Mucosa of rectum (tissue), 2 donors: ENCODE results near the gene LBX2.

Source experiments
- H3K27ac ChIP-seq, 2 donors: one replicate each; pipeline ENCODE4 v1.7.0; 2013; ENCODE audit warnings: inconsistent platforms in 2 of 2, low read depth in 2 of 2, low read length in 2 of 2
- H3K27me3 ChIP-seq, 2 donors: one replicate each; pipeline ENCODE4 v1.7.0; 2013; ENCODE audit warnings: low read length in 2 of 2; ENCODE audit not compliant: control insufficient read depth in 2 of 2, insufficient read depth in 2 of 2
- H3K36me3 ChIP-seq, 2 donors: one replicate each; pipeline ENCODE4 v1.7.0; 2013; ENCODE audit warnings: low read length in 2 of 2; ENCODE audit not compliant: control insufficient read depth in 2 of 2, insufficient read depth in 2 of 2
- H3K4me1 ChIP-seq, 2 donors: one replicate each; pipeline ENCODE4 v1.7.0; 2013; ENCODE audit warnings: low read length in 2 of 2, mild to moderate bottlenecking in 1 of 2; ENCODE audit not compliant: control insufficient read depth in 2 of 2, insufficient read depth in 2 of 2
- H3K4me3 ChIP-seq, 2 donors: one replicate each; pipeline ENCODE4 v1.7.0; 2013; ENCODE audit warnings: low read length in 2 of 2
- H3K9ac ChIP-seq, 2 donors: one replicate each; pipeline ENCODE4 v1.7.0; 2013; ENCODE audit warnings: low read length in 2 of 2, low read depth in 1 of 2, mild to moderate bottlenecking in 1 of 2
- H3K9me3 ChIP-seq, 2 donors: one replicate each; pipeline ENCODE4 v1.7.0; 2013; ENCODE audit warnings: low read length in 2 of 2; ENCODE audit not compliant: control insufficient read depth in 2 of 2
- donor health status: healthy.
- donor health status: Normal muscosa, but diverticular disease.

LBX2 gene

DNA sequence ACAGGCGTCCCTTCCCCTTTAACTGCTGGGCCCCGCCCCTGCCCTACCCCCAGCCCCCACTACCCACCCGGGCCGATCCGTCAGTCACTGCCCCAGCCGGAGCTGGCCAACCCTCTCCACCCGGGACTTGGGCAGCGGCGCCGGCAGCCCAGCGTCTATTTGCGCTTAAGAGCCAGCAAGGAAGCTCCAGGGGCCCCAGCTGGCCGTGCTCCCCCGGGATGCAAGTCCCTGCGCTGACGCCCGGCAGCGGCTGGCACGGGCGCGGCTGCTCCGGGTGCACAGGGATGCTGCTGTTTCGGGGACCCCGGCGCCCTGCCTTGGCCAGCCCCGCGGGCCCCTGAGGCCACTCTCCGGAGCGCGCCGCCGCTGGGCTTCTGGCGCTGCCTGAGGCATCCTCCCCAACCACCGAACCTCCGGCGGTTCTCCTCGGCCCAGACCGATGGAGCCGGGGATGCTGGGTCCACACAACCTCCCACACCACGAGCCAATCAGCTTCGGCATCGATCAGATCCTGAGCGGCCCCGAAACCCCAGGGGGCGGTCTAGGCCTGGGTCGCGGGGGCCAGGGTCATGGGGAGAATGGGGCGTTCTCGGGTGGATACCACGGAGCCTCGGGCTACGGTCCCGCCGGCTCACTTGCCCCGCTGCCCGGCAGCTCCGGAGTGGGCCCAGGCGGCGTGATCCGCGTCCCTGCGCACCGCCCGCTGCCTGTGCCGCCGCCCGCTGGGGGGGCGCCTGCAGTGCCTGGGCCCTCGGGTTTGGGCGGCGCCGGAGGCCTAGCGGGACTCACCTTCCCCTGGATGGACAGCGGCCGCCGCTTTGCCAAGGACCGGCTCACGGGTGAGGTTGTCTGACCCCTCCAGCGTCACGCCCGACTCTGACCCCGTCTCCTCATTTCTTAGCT lies 15.2 kb upstream of the LBX2 start, which contains the start of gene TLX2:
TSS of gene TLX2 (plus strand) at position 83 of the 903 bp plus-strand sequence. CDS start at position 440, 357 bp downstream.
- Histone ChIP-seq H3K4me1 (peaks cover 6 to 8% of the 10 kb centered on the region in 2 donors), H3K36me3 (peaks cover 0 to 2% of the 10 kb centered on the region in 2 donors), H3K9me3 (no peaks in the 10 kb centered on the region), H3K9ac (no peak within 1 kb of the TSS), H3K27me3 (peaks cover 58 to 62% of the 10 kb centered on the region in 2 donors), H3K4me3 (no peak within 1 kb of the TSS), H3K27ac (no peak within 1 kb of the TSS)

- H3K36me3 ChIP-seq: no peaks in the 10 kb centered on the region
- no peak overlapping the region for H3K27ac ChIP-seq
- H3K4me3 ChIP-seq: no peak overlapping the region
- peaks cover 56 to 59% of the 10 kb centered on the region in 2 donors for H3K27me3 ChIP-seq
- peaks cover 6 to 8% of the 10 kb centered on the region in 2 donors for H3K4me1 ChIP-seq
- H3K9me3 ChIP-seq: no peaks in the 10 kb centered on the region
- no peak overlapping the region for H3K9ac ChIP-seq
Measured at GRCh38 chr2:74513605-74514367, 14.4 kb upstream of the LBX2 start.

DNA sequence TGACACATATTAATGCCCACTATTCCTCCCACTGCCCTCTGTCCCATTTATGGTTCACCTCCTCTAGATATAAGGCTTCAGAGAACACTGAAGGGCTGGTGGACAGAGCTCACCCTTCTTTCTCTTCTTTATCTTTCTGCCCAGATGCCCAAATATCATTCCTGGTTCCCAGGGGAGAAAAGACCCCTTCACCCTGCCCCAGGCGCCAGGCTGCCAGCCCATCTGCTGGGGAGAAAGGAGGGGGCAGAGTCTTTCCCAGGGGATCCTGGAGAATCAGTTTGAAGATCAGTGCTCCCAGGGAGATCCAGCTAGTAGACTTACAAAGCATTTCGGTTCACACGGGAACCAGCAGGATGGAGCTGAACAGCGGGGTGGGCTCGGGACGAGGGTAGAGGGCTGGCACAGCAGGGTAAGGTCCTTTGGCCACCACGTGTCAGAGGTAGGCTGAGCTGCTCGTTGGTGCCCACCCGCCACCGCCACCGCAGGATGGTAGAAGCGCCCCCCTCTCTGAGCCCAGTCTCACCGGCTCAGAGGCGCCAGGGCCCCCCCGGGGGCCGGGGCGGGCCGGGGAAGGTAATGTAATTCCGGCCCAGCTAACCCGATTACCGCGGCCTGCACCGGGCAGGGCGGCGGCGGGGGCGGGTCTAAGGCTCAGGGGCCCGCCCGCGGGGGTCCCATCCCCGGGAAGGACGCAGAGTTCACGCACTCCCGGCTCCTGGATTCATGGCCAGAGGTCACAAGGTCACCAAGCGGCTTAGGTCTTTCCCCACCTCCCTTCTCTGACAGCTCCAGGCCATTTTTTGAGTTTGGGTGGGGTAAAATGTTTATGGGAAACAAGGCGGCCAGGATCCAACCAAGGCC lies 13.6 kb upstream of the LBX2 start:
- H3K9ac ChIP-seq: no peak overlapping the region
- H3K27me3 ChIP-seq: peaks cover 49 to 59% of the 10 kb centered on the region in 2 donors

GRCh38 chr2:74511104-74511989 lies 11.9 kb upstream of the LBX2 start:
- no peak overlapping the region for H3K4me3 ChIP-seq
- peaks cover 41 to 51% of the 10 kb centered on the region in 2 donors for H3K27me3 ChIP-seq
- no peak overlapping the region for H3K9ac ChIP-seq
- H3K9me3 ChIP-seq: no peaks in the 10 kb centered on the region
- no peak overlapping the region for H3K27ac ChIP-seq
- peaks cover 12 to 20% of the 10 kb centered on the region in 2 donors for H3K4me1 ChIP-seq
- no peaks in the 10 kb centered on the region for H3K36me3 ChIP-seq

More for the DNA sequence above, 13.6 kb upstream of the LBX2 start:
- Histone ChIP-seq H3K4me1 (peaks cover 6 to 13% of the 10 kb centered on the region in 2 donors), H3K4me3 (no peak overlapping the region), H3K36me3 (no peaks in the 10 kb centered on the region), H3K9me3 (no peaks in the 10 kb centered on the region), H3K27ac (no peak overlapping the region)

GRCh38 chr2:74510272-74510671 lies 10.9 kb upstream of the LBX2 start:
- Histone ChIP-seq H3K27me3 (peaks cover 37 to 46% of the 10 kb centered on the region in 2 donors), H3K36me3 (peaks cover 7 to 9% of the 10 kb centered on the region in 2 donors), H3K9ac (no peak overlapping the region), H3K4me3 (no peak overlapping the region), H3K9me3 (no peaks in the 10 kb centered on the region), H3K27ac (no peak overlapping the region), H3K4me1 (peaks cover 13 to 28% of the 10 kb centered on the region in 2 donors)

GRCh38 chr2:74507926-74508520 lies 8.6 kb upstream of the LBX2 start:
- peak overlapping the region; percentile 99 to 100 for H3K9ac ChIP-seq
- peaks cover 7 to 12% of the 10 kb centered on the region in 2 donors for H3K36me3 ChIP-seq
- peaks cover 24 to 36% of the 10 kb centered on the region in 2 donors for H3K4me1 ChIP-seq
- peak overlapping the region; percentile 97 to 100 for H3K4me3 ChIP-seq
- H3K27ac ChIP-seq: peak overlapping the region; percentile 100
- peaks cover 22 to 29% of the 10 kb centered on the region in 2 donors for H3K27me3 ChIP-seq
- no peaks in the 10 kb centered on the region for H3K9me3 ChIP-seq

- no peaks in the 10 kb centered on the region for H3K9me3 ChIP-seq
- H3K27ac ChIP-seq: peak within 1 kb of the TSS; percentile 100
- peaks cover 7 to 12% of the 10 kb centered on the region in 2 donors for H3K36me3 ChIP-seq
- H3K4me1 ChIP-seq: peaks cover 24 to 36% of the 10 kb centered on the region in 2 donors
- peaks cover 22 to 23% of the 10 kb centered on the region in 2 donors for H3K27me3 ChIP-seq
- H3K4me3 ChIP-seq: peak within 1 kb of the TSS; percentile 97 to 100
- peak within 1 kb of the TSS; percentile 99 to 100 for H3K9ac ChIP-seq
Measured at GRCh38 chr2:74507145-74507925, 7.9 kb upstream of the LBX2 start, which contains the start of gene PCGF1. TSS of gene PCGF1 (minus strand) at chr2:74507695. CDS start at chr2:74507668, 27 bp downstream.
